Measurements from ENCODE around the gene INTS4.
"Not testable (repeated sequence)": the region's sequence is repeated elsewhere in the genome, so short reads cannot be mapped to it uniquely, and the experiment has no call there.

- TF ChIP-seq CTCF, POLR2A, EP300 (IDR thresholded peaks at IDR 0.05): not testable (repeated sequence)
Measured at GRCh38 chr11:77891256-77891655, 103.2 kb downstream of the INTS4 start.
